Measurements from ENCODE around the gene BANF2. TPM values are rescaled to one million over a fixed set of nuclear protein-coding genes. Genes with fewer than 3 reads are reported as not detected.

The BANF2 gene
- total and polyA plus RNA-seq, 2 of the 13 experiments (the other 11 are each of a cell fraction or from before 2014, with no cell fraction given), result 0.35 TPM; not detected in 1

- peak overlapping the region; percentile 51 to 71 (median 63) for H3K4me3 ChIP-seq (replicated peaks in 1 of 3; ENCODE audit: insufficient read depth in 1 of 3, low read depth in 2 of 3, low read length in 3 of 3)
- ATAC-seq, result peak; percentile 2
- WGBS (ENCODE audit: low lambda C conversion rate), result 9% methylated on average over 10 of the region's 10 CpGs
- TF ChIP-seq NFIB (CRISPR knock-in tag; IDR thresholded peaks at IDR 0.05; ENCODE audit: borderline replicate concordance) (no peak), SMYD3 (CRISPR knock-in tag; IDR thresholded peaks at IDR 0.05) (no peak), GLMP (CRISPR knock-in tag; IDR thresholded peaks at IDR 0.05; ENCODE audit: borderline replicate concordance) (no peak), HNF4G (IDR thresholded peaks at IDR 0.05; ENCODE audit: borderline replicate concordance, low read depth, low read length) (no peak), HNF4G (CRISPR knock-in tag; IDR thresholded peaks at IDR 0.05; ENCODE audit: borderline replicate concordance, low read depth) (no peak), ZNF274 (CRISPR knock-in tag; IDR thresholded peaks at IDR 0.05) (no peak), ZNF644 (CRISPR knock-in tag; IDR thresholded peaks at IDR 0.05; ENCODE audit: low read depth) (no peak), ZNF546 (CRISPR knock-in tag; conservative IDR thresholded peaks at IDR 0.05) (peak; percentile 69; the same call in 1 of the 2 replicates), ZBTB8A (CRISPR knock-in tag; IDR thresholded peaks at IDR 0.05; ENCODE audit: borderline replicate concordance, low read depth) (no peak), GTF3A (CRISPR knock-in tag; conservative IDR thresholded peaks at IDR 0.05) (no peak), MXD4 (CRISPR knock-in tag; IDR thresholded peaks at IDR 0.05) (no peak), HMGXB4 (CRISPR knock-in tag; IDR thresholded peaks at IDR 0.05; ENCODE audit: borderline replicate concordance in 1 of 2, low read depth in 1 of 2) (no peak), UBTF (CRISPR knock-in tag; IDR thresholded peaks at IDR 0.05) (no peak), TFDP2 (CRISPR knock-in tag; IDR thresholded peaks at IDR 0.05) (no peak)
These were observed 16.3 kb upstream of the BANF2 start for GRCh38 chr20:17683218-17684076.

More at GRCh38 chr20:17683218-17684076, 16.3 kb upstream of the BANF2 start:
- POLR2A ChIA-PET, result interaction anchor here (0.5 to 10.8 kb wide), 50 partner anchors 12 to 604 kb away, joined by 3 to 347 read pairs (median 8); partner anchors contain the start of genes DSTN, KAT14, PET117 and SNX5
- Histone ChIP-seq H3K27ac (ENCODE audit: extremely low read length, insufficient read depth, low read length) (peak overlapping the region; percentile 72), H3K4me2 (ENCODE audit: low read depth, low read length) (peak overlapping the region; percentile 99), H3K4me1 (ENCODE audit: insufficient read depth, low read length) (peaks cover 48% of the 10 kb centered on the region), H4K20me1 (ENCODE audit: insufficient read depth, low read length) (peaks cover 25% of the 10 kb centered on the region), H3K9ac (ENCODE audit: insufficient read depth, low read depth, low read length) (peak overlapping the region; percentile 62), H3K9me3 (ENCODE audit: low read length) (peaks cover 10% of the 10 kb centered on the region; the same call in 1 of the 2 replicates), H3K27me3 (ENCODE audit: control insufficient read depth in 1 of 2, insufficient read depth in 2 of 2, low read length in 2 of 2) (peaks cover 0 to 26% of the 10 kb centered on the region in 2 experiments; a peak in 4 of 5 replicates), H2AFZ (ENCODE audit: low read length) (no peak overlapping the region), H3K79me2 (ENCODE audit: insufficient read depth, low read length) (peaks cover 25% of the 10 kb centered on the region), H3K36me3 (replicated peaks in 1 of 2; ENCODE audit: control insufficient read depth in 1 of 2, insufficient read depth in 2 of 2, low read length in 2 of 2) (peaks cover 7 to 20% of the 10 kb centered on the region in 2 experiments)
- BruUV-seq (replicated peaks), result no TSS peak
- in situ Hi-C loops (cut with HindIII; ENCODE audit: extremely low pct_ligation_motif_present, low pct_unique_long_range_greater_than_20kb), result loop anchor here (5.0 kb wide), 1 partner anchor 199 kb away; no protein-coding TSS in a partner anchor
- peak; percentile 65 for DNase-seq (ENCODE audit: low spot score)
- CTCF ChIA-PET (ENCODE audit: low intra/inter-chr PET ratio, low total read pairs), result interaction anchor here (1.3 to 2.4 kb wide), 2 partner anchors 38 to 215 kb away, joined by 3 to 10 read pairs; no protein-coding TSS in a partner anchor
- FAIRE-seq, result no peak
- intact Hi-C loops (cut with micrococcal nuclease; ENCODE audit: unreplicated experiment), result loop anchor here (1.0 to 5.0 kb wide), 4 partner anchors 27 to 214 kb away; no protein-coding TSS in a partner anchor

Data from HepG2 (cell line).